Esophagus squamous epithelium (tissue), 4 donors: ENCODE data around the gene TSC2.

Experiments
- CTCF ChIP-seq, 6 experiments: fragments of 450-650 bp in 4 of 6; fragments of 200-600 bp in 2 of 6; sonication (generic) in 2 of 6; IDR thresholded peaks; one replicate each; pipeline ENCODE4 v1.5.1; 2016 to 2019; ENCODE audit warnings: antibody characterized with exemption in 6 of 6, mild to moderate bottlenecking in 4 of 6, moderate library complexity in 4 of 6
- POLR2A ChIP-seq, 4 donors: fragments of 450-650 bp; IDR thresholded peaks; one replicate each; pipeline ENCODE4 v1.6.1; 2017; ENCODE audit warnings: antibody characterized with exemption in 4 of 4, mild to moderate bottlenecking in 4 of 4, moderate library complexity in 3 of 4

GRCh38 chr16:2025251-2025650 lies 22.5 kb upstream of the TSC2 start:
- no peak for TF ChIP-seq POLR2A (IDR thresholded peaks at IDR 0.05)
- no peak for TF ChIP-seq CTCF (IDR thresholded peaks at IDR 0.05)
